Measurements from ENCODE around the gene PCDHAC1.

PCDHAC1 gene

DNA sequence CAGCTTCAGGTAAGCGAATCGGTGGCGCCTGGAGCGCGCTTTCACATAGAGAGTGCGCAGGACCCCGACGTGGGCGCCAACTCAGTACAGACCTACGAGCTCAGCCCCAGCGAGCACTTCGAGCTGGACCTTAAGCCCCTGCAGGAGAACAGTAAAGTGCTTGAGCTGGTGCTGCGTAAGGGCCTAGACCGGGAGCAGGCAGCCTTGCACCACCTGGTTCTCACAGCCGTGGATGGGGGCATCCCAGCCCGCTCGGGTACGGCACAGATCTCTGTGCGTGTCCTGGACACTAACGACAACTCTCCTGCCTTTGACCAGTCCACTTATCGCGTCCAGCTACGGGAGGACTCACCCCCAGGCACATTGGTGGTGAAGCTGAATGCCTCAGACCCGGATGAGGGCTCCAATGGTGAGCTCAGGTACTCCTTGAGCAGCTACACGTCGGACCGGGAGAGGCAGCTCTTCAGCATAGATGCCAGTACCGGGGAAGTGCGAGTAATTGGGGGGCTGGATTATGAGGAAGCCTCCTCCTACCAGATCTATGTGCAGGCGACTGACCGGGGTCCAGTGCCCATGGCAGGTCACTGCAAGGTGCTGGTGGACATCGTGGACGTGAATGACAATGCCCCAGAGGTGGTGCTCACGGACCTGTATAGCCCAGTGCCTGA, 41.3 kb downstream of the PCDHAC1 start:
- DNase-seq: no peak

GRCh38 chr5:140969880-140970279, 43.8 kb downstream of the PCDHAC1 start:
- no peak for DNase-seq

DNA sequence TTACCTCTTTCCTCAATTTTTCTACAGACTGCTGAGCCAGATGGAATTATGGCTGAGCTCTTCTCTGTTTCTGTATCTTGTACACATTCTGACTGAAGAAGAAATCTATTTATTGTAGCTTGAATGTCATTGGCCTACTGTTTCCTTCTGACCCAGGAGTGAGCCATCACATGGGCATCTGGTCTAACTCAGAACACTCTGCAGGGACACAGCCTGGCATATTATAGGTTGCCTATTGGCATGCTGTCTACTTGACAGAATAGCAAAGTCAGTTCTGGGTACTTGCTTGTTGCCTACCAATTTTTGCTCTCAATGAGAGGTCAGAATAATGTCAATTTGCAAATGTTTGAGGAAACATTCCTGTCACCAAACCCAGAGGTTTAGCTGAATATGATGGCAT, 47.5 kb downstream of the PCDHAC1 start:
- no peak for DNase-seq

GRCh38 chr5:140977003-140977402, 50.9 kb downstream of the PCDHAC1 start:
- DNase-seq: no peak

GRCh38 chr5:140978260-140978659, 52.2 kb downstream of the PCDHAC1 start:
- DNase-seq: no peak

- no peak for DNase-seq
These were observed 52.9 kb downstream of the PCDHAC1 start for GRCh38 chr5:140978983-140979382.
